Left forelimb (tissue), 1 donor: ENCODE measurements around the gene KRTAP5-10.
A peak's percentile ranks its signal among the peaks of the same experiment; 100 is the strongest.
"Not testable (repeated sequence)": the region's sequence is repeated elsewhere in the genome, so short reads cannot be mapped to it uniquely, and the experiment has no call there.

Experiments
- DNase-seq: peaks from one replicate; pipeline ENCODE4 v3.0.0-alpha.2; 2018; ENCODE audit warnings: low spot score

KRTAP5-10 gene

GRCh38 chr11:71565263-71565662, at the start of gene KRTAP5-10:
Gene KRTAP5-10 (plus strand): TSS chr11:71565563. CDS start chr11:71565588, 25 bp downstream.
- DNase-seq, result no peak

- DNase-seq, result peak; percentile 59
Observed at GRCh38 chr11:71518506-71519471, 46.6 kb upstream of the KRTAP5-10 start.

- DNase-seq, result peak; percentile 37
Observed at GRCh38 chr11:71519546-71519945, 45.8 kb upstream of the KRTAP5-10 start.

GRCh38 chr11:71525188-71525937, 40.0 kb upstream of the KRTAP5-10 start:
- no peak for DNase-seq

- DNase-seq, result peak; percentile 6
Observed at GRCh38 chr11:71525938-71526495, 39.3 kb upstream of the KRTAP5-10 start.

GRCh38 chr11:71526796-71527575, 38.4 kb upstream of the KRTAP5-10 start, which contains the start of gene KRTAP5-7:
Gene KRTAP5-7 (plus strand): TSS chr11:71527267. CDS start chr11:71527301, 34 bp downstream.
- DNase-seq, result peak; percentile 14

- DNase-seq, result peak; percentile 46
Observed at GRCh38 chr11:71527576-71528210, 37.7 kb upstream of the KRTAP5-10 start.

- peak; percentile 3 for DNase-seq
Observed at GRCh38 chr11:71530602-71531001, 34.8 kb upstream of the KRTAP5-10 start.

GRCh38 chr11:71532036-71532610, 33.2 kb upstream of the KRTAP5-10 start:
- DNase-seq, result peak; percentile 17

- not testable (repeated sequence) for DNase-seq
Observed at GRCh38 chr11:71534711-71535608, 30.4 kb upstream of the KRTAP5-10 start.

- DNase-seq, result no peak
Observed at GRCh38 chr11:71535825-71536224, 29.5 kb upstream of the KRTAP5-10 start.

GRCh38 chr11:71537537-71537936, 27.8 kb upstream of the KRTAP5-10 start:
- peak; percentile 9 for DNase-seq

GRCh38 chr11:71537977-71538665, 27.2 kb upstream of the KRTAP5-10 start, which contains the start of gene KRTAP5-8:
Gene KRTAP5-8 (plus strand): TSS chr11:71538025. CDS start chr11:71538056, 31 bp downstream.
- DNase-seq, result peak; percentile 8

GRCh38 chr11:71538666-71538990, 26.7 kb upstream of the KRTAP5-10 start:
- DNase-seq, result peak; percentile 62

- no peak for DNase-seq
Observed at GRCh38 chr11:71539017-71539416, 26.3 kb upstream of the KRTAP5-10 start.

- not testable (repeated sequence) for DNase-seq
Observed at GRCh38 chr11:71539971-71540370, 25.4 kb upstream of the KRTAP5-10 start.

- not testable (repeated sequence) for DNase-seq
Observed at GRCh38 chr11:71540521-71541304, 24.6 kb upstream of the KRTAP5-10 start.

- DNase-seq, result no peak
Observed at GRCh38 chr11:71542382-71542781, 23.0 kb upstream of the KRTAP5-10 start.
